HUES6 (cell line): ENCODE data around the gene APP.

ENCODE experiments used
- H3K27ac ChIP-seq: 2 replicates; pipeline ENCODE4 v1.7.0; 2013; ENCODE audit warnings: low read depth, mild to moderate bottlenecking, low read length, inconsistent platforms
- H3K27me3 ChIP-seq: 2 replicates; pipeline ENCODE4 v1.6.1; 2013; ENCODE audit warnings: low read length; ENCODE audit not compliant: control insufficient read depth, insufficient read depth
- H3K36me3 ChIP-seq: 2 replicates; pipeline ENCODE4 v1.6.1; 2013; ENCODE audit warnings: low read length; ENCODE audit not compliant: control insufficient read depth, insufficient read depth
- H3K4me1 ChIP-seq: 2 replicates; pipeline ENCODE4 v1.6.1; 2013; ENCODE audit warnings: low read length; ENCODE audit not compliant: control insufficient read depth, insufficient read depth
- H3K4me3 ChIP-seq: 2 replicates; pipeline ENCODE4 v1.5.1; 2013; ENCODE audit warnings: low read depth, low read length
- H3K9ac ChIP-seq: one replicate; pipeline ENCODE4 v1.6.1; 2013; ENCODE audit warnings: mild to moderate bottlenecking, low read length
- H3K9me3 ChIP-seq: 2 replicates; pipeline ENCODE4 v1.6.1; 2013; ENCODE audit warnings: low read depth, low read length; ENCODE audit not compliant: control insufficient read depth, insufficient read depth

The APP gene

DNA sequence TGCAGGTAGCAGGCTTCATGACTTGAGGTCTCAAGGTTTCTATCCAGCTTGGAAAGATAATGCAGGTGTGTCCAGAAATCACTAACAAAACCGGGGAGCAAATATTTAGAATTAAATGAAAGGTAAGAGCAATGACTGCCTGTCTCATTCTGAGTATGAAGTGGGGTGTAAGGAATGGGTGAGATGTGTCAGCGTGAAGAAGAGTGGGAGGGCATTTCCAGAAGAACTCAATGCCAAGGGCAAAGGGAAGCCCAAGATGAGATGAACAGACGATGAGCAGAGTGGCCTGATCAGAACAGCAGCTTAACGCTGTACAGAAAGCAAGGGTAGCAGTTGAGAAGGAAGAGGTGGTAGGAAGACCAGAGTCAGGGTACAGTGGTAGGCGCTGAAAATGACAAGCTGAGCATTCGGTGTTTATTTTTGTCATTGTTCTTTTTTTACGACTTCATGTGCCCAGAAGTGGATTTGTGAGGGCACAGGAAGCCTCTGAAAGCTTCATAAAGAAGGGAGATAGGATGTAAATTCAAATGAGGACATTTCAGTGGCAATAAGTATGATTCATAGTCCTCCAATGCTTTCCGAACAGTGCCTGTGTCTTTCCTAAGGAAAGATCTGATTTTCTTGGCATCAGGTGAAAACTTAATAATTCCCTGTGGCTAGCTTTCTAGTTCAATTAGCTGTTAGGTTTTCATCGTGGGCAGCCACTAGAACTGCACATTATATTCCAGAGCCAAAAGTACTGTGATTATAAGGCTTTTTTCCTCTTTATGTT is 190.5 kb downstream of the APP start:
- Histone ChIP-seq H3K9ac (no peak overlapping the region), H3K27me3 (no peaks in the 10 kb centered on the region), H3K27ac (no peak overlapping the region), H3K36me3 (peaks cover 81% of the 10 kb centered on the region), H3K4me1 (peaks cover 14% of the 10 kb centered on the region), H3K4me3 (no peak overlapping the region), H3K9me3 (no peaks in the 10 kb centered on the region)

GRCh38 chr21:25977068-25977611 is 193.4 kb downstream of the APP start:
- Histone ChIP-seq H3K9ac (no peak overlapping the region), H3K36me3 (peaks cover 90% of the 10 kb centered on the region), H3K27ac (no peak overlapping the region), H3K9me3 (no peaks in the 10 kb centered on the region), H3K4me1 (no peaks in the 10 kb centered on the region), H3K27me3 (no peaks in the 10 kb centered on the region), H3K4me3 (no peak overlapping the region)

GRCh38 chr21:25974964-25975363 is 195.6 kb downstream of the APP start:
- Histone ChIP-seq H3K27ac (no peak overlapping the region), H3K4me1 (no peaks in the 10 kb centered on the region), H3K9ac (no peak overlapping the region), H3K27me3 (no peaks in the 10 kb centered on the region), H3K4me3 (no peak overlapping the region), H3K36me3 (peaks cover 90% of the 10 kb centered on the region), H3K9me3 (no peaks in the 10 kb centered on the region; the same call in 1 of the 2 replicates)

- Histone ChIP-seq H3K27ac (no peak overlapping the region; the same call in 1 of the 2 replicates), H3K4me1 (0 out of 2 replicates have a peak, but pooled peaks cover 6% of the 10 kb centered on the region), H3K9me3 (no peaks in the 10 kb centered on the region; the same call in 1 of the 2 replicates), H3K27me3 (no peaks in the 10 kb centered on the region), H3K36me3 (peaks cover 75% of the 10 kb centered on the region), H3K9ac (no peak overlapping the region), H3K4me3 (no peak overlapping the region)
Measured at GRCh38 chr21:25970254-25970930, 200.2 kb downstream of the APP start.

GRCh38 chr21:25967901-25968438 is 202.6 kb downstream of the APP start:
- peak overlapping the region; percentile 5; the same call in 1 of the 2 replicates for H3K27ac ChIP-seq
- 0 out of 2 replicates have a peak, but pooled peaks cover 10% of the 10 kb centered on the region for H3K4me1 ChIP-seq
- no peak overlapping the region for H3K9ac ChIP-seq
- no peak overlapping the region for H3K4me3 ChIP-seq
- peaks cover 69% of the 10 kb centered on the region for H3K36me3 ChIP-seq
- H3K27me3 ChIP-seq = no peaks in the 10 kb centered on the region
- no peaks in the 10 kb centered on the region; the same call in 1 of the 2 replicates for H3K9me3 ChIP-seq

DNA sequence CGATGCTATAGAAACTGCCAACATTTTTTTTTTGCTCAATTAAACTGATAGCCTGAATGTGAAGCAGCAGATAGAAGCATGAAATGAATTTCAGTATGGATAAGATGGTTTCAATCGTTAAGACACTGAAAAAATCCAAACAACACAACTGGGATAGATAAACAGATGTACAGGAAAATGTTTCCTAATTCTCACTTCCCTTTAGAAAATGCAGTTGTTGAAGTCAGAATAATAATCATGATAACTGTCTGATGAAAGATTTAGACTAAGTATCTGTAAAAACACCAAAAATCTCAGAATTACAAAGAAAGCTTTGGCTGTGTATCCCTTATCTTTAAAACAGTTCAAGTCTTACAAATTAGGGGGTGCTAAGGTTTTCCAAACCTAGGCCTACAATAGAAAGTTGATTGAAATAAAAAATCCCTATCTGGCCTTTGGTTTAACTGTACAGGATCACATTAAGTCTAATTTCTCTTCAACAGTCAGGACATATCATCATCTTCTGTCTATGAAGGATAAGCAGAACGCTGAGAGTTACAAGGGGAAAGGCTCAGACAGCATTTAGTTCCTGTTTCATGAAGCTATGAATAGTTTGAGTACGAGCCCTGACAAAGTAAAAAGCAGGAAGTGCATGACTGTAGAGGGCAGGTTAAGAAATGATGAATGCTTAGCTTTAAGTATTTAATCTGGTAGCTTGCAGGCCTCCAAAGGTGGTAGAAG is 203.2 kb downstream of the APP start:
- peak overlapping the region; percentile 5; the same call in 1 of the 2 replicates for H3K27ac ChIP-seq
- peaks cover 11% of the 10 kb centered on the region; the same call in 1 of the 2 replicates for H3K4me1 ChIP-seq
- H3K9ac ChIP-seq = no peak overlapping the region
- no peaks in the 10 kb centered on the region for H3K27me3 ChIP-seq
- no peak overlapping the region for H3K4me3 ChIP-seq
- H3K36me3 ChIP-seq = peaks cover 62% of the 10 kb centered on the region
- H3K9me3 ChIP-seq = no peaks in the 10 kb centered on the region; the same call in 1 of the 2 replicates

- H3K4me1 ChIP-seq = peaks cover 23% of the 10 kb centered on the region
- H3K27me3 ChIP-seq = no peaks in the 10 kb centered on the region
- H3K27ac ChIP-seq = no peak overlapping the region
- H3K36me3 ChIP-seq = peaks cover 50% of the 10 kb centered on the region
- no peak overlapping the region for H3K9ac ChIP-seq
- H3K9me3 ChIP-seq = no peaks in the 10 kb centered on the region
- H3K4me3 ChIP-seq = no peak overlapping the region
Measured at GRCh38 chr21:25965951-25966707, 204.4 kb downstream of the APP start.

GRCh38 chr21:25964926-25965325 is 205.6 kb downstream of the APP start:
- peaks cover 39% of the 10 kb centered on the region for H3K36me3 ChIP-seq
- no peak overlapping the region for H3K27ac ChIP-seq
- peaks cover 34% of the 10 kb centered on the region for H3K4me1 ChIP-seq
- no peak overlapping the region for H3K4me3 ChIP-seq
- H3K9me3 ChIP-seq = no peaks in the 10 kb centered on the region
- H3K27me3 ChIP-seq = no peaks in the 10 kb centered on the region
- no peak overlapping the region for H3K9ac ChIP-seq

GRCh38 chr21:25964015-25964414 is 206.6 kb downstream of the APP start:
- H3K27me3 ChIP-seq = no peaks in the 10 kb centered on the region
- H3K9me3 ChIP-seq = no peaks in the 10 kb centered on the region
- 0 out of 2 replicates have a peak overlapping the region, but pooled peaks have one; percentile 19 for H3K27ac ChIP-seq
- H3K36me3 ChIP-seq = peaks cover 42% of the 10 kb centered on the region
- peaks cover 42% of the 10 kb centered on the region for H3K4me1 ChIP-seq
- no peak overlapping the region for H3K4me3 ChIP-seq
- H3K9ac ChIP-seq = no peak overlapping the region

DNA sequence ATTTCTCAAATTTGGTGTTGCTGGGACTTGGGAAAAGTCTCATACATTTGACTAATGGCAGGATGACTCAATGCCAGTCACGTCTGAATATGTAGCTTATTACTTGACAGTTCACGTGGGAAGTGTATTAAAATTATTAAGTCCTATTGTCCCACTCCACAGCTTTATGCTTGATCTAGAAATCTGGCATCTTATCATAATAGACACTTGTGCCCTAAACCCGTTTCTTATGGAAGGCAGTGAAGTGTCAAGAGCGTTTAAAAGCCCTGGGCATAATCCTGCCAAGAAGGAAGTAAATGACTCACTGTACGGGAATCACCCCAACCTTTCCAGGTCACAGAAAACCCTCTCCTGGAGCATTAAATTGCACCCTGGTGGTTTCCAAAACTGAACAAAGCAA is 207.4 kb downstream of the APP start:
- Histone ChIP-seq H3K9me3 (no peaks in the 10 kb centered on the region), H3K9ac (no peak overlapping the region), H3K36me3 (peaks cover 41% of the 10 kb centered on the region), H3K27ac (0 out of 2 replicates have a peak overlapping the region, but pooled peaks have one; percentile 19), H3K4me1 (peaks cover 42% of the 10 kb centered on the region), H3K27me3 (no peaks in the 10 kb centered on the region), H3K4me3 (no peak overlapping the region)
